RKO (cell line): ENCODE results near the gene PRKG2.
"Not testable (repeated sequence)": the region's sequence is repeated elsewhere in the genome, so short reads cannot be mapped to it uniquely, and the experiment has no call there.

Source experiments
- DNase-seq: peaks from one replicate; pipeline ENCODE4 v3.0.0-alpha.2; 2016; ENCODE audit warnings: low spot score

Gene PRKG2

GRCh38 chr4:81214881-81215868 is at the start of gene PRKG2:
Gene PRKG2, minus strand, starts transcription at chr4:81215222. Its CDS starts 10,175 bp downstream, at chr4:81205047.
- no peak for DNase-seq

GRCh38 chr4:81260443-81261101 is 45.5 kb upstream of the PRKG2 start:
- no peak for DNase-seq

GRCh38 chr4:81258841-81259550 is 44.0 kb upstream of the PRKG2 start:
- DNase-seq, result no peak

- DNase-seq, result no peak
Measured at GRCh38 chr4:81257816-81258215, 42.8 kb upstream of the PRKG2 start.

- no peak for DNase-seq
Measured at GRCh38 chr4:81257021-81257420, 42.0 kb upstream of the PRKG2 start.

- no peak for DNase-seq
Measured at GRCh38 chr4:81256059-81256970, 41.3 kb upstream of the PRKG2 start.

GRCh38 chr4:81255524-81255923 is 40.5 kb upstream of the PRKG2 start:
- DNase-seq, result no peak

- no peak for DNase-seq
Measured at GRCh38 chr4:81250430-81250829, 35.4 kb upstream of the PRKG2 start.

- no peak for DNase-seq
Measured at GRCh38 chr4:81245218-81246009, 30.4 kb upstream of the PRKG2 start.

- DNase-seq, result no peak
Measured at GRCh38 chr4:81237791-81238190, 22.8 kb upstream of the PRKG2 start.

GRCh38 chr4:81235982-81236749 is 21.1 kb upstream of the PRKG2 start:
- no peak for DNase-seq

GRCh38 chr4:81227968-81228367 is 12.9 kb upstream of the PRKG2 start:
- no peak for DNase-seq

- no peak for DNase-seq
Measured at GRCh38 chr4:81227138-81227537, 12.1 kb upstream of the PRKG2 start.

- no peak for DNase-seq
Measured at GRCh38 chr4:81225252-81225651, 10.2 kb upstream of the PRKG2 start.

- not testable (repeated sequence) for DNase-seq
Measured at GRCh38 chr4:81222082-81222472, 7.1 kb upstream of the PRKG2 start.

GRCh38 chr4:81221303-81222081 is 6.5 kb upstream of the PRKG2 start:
- no peak for DNase-seq

GRCh38 chr4:81220271-81220670 is 5.2 kb upstream of the PRKG2 start:
- DNase-seq, result no peak

- DNase-seq, result no peak
Measured at GRCh38 chr4:81218206-81218605, 3.2 kb upstream of the PRKG2 start.

- DNase-seq, result no peak
Measured at GRCh38 chr4:81217779-81218178, 2.8 kb upstream of the PRKG2 start.
